Vagina (tissue), 2 donors: ENCODE data around the gene NELL1.

ENCODE experiments used
- POLR2A ChIP-seq, 2 donors: fragments of 450-650 bp; IDR thresholded peaks; one replicate each; pipeline ENCODE4 v1.6.1; 2017; ENCODE audit warnings: antibody characterized with exemption in 2 of 2, mild to moderate bottlenecking in 2 of 2, moderate library complexity in 2 of 2
- POLR2AphosphoS5 ChIP-seq, 2 donors: sonication (generic); formaldehyde crosslinking; IDR thresholded peaks; one replicate each; pipeline ENCODE4 v1.9.0; 2017; ENCODE audit warnings: antibody characterized with exemption in 2 of 2, mild to moderate bottlenecking in 2 of 2, low read depth in 1 of 2; ENCODE audit not compliant: insufficient read depth in 1 of 2
- TF ChIP-seq, protein P1 (sequence below), 3 experiments: fragments of 450-650 bp in 2 of 3; fragments of 200-600 bp in 1 of 3; sonication (generic) in 1 of 3; IDR thresholded peaks; one replicate each; pipeline ENCODE4 v1.5.1; 2017 to 2019; ENCODE audit warnings: antibody characterized with exemption in 3 of 3, mild to moderate bottlenecking in 2 of 3, moderate library complexity in 2 of 3

DNA sequence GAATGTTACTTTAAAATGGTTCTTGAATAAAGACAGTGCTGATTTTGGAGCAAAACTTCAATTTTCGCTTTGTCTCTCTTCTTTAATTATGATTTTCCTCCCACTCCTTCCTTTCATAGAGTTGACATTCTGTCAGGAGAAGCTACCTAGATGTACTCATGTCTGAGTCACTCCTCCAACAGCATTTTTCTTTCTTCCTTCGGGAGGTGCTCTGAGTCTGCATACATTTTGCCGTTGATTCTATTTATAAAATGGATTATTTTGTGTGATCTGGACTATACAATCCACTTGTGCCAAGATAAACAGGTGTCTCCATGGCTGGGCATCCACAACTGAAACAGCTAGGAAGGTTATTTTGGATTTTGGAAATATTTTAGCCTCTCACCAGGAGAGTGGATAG, 935.2 kb downstream of the NELL1 start:
- TF ChIP-seq, protein P1, sequence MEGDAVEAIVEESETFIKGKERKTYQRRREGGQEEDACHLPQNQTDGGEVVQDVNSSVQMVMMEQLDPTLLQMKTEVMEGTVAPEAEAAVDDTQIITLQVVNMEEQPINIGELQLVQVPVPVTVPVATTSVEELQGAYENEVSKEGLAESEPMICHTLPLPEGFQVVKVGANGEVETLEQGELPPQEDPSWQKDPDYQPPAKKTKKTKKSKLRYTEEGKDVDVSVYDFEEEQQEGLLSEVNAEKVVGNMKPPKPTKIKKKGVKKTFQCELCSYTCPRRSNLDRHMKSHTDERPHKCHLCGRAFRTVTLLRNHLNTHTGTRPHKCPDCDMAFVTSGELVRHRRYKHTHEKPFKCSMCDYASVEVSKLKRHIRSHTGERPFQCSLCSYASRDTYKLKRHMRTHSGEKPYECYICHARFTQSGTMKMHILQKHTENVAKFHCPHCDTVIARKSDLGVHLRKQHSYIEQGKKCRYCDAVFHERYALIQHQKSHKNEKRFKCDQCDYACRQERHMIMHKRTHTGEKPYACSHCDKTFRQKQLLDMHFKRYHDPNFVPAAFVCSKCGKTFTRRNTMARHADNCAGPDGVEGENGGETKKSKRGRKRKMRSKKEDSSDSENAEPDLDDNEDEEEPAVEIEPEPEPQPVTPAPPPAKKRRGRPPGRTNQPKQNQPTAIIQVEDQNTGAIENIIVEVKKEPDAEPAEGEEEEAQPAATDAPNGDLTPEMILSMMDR (IDR thresholded peaks at IDR 0.05): no peak
- TF ChIP-seq POLR2AphosphoS5 (IDR thresholded peaks at IDR 0.05; ENCODE audit: insufficient read depth in 1 of 2, low read depth in 1 of 2) (no peak), POLR2A (IDR thresholded peaks at IDR 0.05) (no peak)
